GM21737 (cell line): ENCODE measurements around the gene SEC23IP.
A peak's percentile ranks its signal among the peaks of the same experiment; 100 is the strongest.
"Not testable (repeated sequence)": the region's sequence is repeated elsewhere in the genome, so short reads cannot be mapped to it uniquely, and the experiment has no call there.

Source experiments
- ATAC-seq: cut with Tn5 transposase; IDR thresholded peaks from one replicate; pipeline ENCODE4 v1.9.1; 2021; ENCODE audit warnings: mild to moderate bottlenecking, moderate library complexity; ENCODE audit not compliant: unreplicated experiment

The SEC23IP gene

DNA sequence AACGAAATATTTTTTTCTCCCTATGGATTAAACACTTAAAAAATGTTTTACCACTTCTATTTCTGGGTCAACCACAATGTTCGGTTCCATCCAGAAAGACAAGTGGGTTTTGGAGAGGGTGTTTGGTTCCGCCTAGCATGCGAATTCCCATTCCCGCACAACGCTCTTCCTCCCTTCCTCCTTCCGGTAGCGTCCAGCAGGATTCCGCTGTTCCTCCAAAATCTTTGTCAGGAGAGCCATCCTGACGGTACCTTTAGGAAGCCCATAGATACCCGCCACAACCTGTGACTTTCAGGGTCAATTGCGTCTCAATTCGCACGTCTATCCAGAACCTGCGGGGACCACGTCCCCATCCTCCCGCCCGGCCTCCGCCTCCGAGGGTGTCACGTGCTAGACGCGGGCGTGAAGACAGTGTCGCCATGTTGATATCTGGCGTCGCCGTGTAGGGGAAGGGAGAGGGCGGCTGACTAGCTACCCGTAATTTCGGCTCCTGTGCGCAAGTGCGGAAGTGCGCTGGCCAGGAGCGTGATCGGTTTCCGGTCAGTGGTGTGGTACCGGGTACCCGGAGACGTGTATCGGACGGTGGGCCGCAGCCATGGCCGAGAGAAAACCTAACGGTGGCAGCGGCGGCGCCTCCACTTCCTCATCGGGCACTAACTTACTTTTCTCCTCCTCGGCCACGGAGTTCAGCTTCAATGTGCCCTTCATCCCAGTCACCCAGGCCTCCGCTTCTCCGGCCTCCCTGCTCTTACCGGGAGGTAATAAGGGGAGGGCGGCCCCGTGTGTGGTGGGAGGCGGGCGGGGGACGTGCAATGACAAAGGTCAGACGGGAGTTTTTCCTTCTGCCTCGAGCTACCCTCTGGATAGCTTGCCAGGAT lies at the start of gene SEC23IP:
Gene SEC23IP, plus strand, starts transcription at position 543 of the 878 bp plus-strand sequence. Its CDS starts 53 bp downstream, at position 596.
- ATAC-seq = peak; percentile 99

- ATAC-seq = no peak
Observed at GRCh38 chr10:119845656-119846055, 46.9 kb upstream of the SEC23IP start.

DNA sequence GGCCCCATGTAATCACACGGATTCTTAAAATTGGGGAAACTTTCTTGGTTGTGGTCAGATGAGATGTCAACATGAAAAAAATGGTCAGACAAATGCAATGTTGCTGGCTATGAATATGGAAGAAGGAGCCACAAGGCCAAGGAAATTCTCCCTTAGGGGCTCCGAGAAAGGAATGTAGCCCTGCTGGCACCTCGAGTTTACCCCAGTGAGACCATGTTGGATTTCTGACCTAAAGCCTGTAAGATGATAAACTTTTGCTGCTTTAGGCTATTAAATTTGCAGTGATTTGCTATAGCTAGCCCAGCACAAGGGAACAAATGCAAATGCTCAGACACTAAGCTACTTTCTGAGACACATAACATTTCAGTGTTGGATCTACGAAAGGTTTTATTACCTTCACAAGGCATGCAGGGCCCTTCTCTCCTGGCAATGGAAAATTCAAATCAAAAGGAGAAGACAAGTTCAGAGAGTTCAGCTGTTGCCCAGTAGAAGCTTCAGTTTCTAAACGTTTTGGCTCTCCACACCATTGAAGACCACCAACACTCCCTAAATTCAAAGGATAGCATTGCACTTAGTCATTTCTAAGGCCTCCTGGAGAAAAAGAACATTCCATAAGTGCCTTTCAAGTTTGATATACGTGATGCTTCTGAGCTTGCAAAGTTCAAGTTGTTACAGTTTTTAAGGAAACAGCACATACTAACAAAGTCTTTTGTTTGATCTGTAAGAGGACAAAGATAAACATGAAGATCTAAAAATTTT lies 43.3 kb upstream of the SEC23IP start:
- ATAC-seq = no peak

DNA sequence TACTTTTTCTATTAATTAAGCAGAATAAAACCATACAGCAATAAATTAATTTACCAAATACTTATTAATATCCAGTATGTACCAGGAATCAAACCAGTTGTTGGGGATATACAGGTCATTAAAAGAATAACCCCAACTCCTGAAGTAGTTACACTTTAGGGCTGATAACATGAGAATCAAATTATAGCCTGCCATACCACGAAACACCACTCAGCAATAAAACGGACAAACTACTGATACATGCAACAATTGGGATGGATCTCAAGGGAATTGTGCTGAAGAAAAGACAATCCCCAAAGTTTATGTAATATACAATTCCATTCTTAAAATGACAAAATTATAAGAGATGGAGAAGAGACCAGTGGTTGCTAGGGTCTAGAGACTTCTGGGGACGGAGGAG lies 42.6 kb upstream of the SEC23IP start:
- no peak for ATAC-seq

- no peak for ATAC-seq
Observed at GRCh38 chr10:119852277-119852676, 40.3 kb upstream of the SEC23IP start.

GRCh38 chr10:119852822-119853221 lies 39.7 kb upstream of the SEC23IP start:
- no peak for ATAC-seq

DNA sequence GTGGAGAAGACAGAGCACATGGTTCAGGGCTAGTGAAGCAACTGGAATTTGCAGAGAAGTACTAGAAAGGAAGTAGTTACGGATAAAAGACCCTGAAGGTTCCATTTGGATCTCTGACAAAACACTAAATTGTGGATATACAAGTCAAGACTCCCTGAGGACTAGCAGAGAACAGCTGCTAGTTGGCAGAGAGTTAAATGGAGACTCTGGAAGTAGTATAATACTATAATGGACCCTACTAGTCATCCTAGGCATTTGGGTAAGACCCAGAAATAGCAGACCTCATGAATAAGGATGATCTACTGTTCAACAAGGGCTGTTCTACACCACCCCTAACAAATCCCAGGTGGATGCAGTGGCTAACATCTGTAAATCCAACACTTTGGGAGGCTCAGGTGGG lies 39.0 kb upstream of the SEC23IP start:
- no peak for ATAC-seq

GRCh38 chr10:119858063-119858462 lies 34.5 kb upstream of the SEC23IP start:
- no peak for ATAC-seq

DNA sequence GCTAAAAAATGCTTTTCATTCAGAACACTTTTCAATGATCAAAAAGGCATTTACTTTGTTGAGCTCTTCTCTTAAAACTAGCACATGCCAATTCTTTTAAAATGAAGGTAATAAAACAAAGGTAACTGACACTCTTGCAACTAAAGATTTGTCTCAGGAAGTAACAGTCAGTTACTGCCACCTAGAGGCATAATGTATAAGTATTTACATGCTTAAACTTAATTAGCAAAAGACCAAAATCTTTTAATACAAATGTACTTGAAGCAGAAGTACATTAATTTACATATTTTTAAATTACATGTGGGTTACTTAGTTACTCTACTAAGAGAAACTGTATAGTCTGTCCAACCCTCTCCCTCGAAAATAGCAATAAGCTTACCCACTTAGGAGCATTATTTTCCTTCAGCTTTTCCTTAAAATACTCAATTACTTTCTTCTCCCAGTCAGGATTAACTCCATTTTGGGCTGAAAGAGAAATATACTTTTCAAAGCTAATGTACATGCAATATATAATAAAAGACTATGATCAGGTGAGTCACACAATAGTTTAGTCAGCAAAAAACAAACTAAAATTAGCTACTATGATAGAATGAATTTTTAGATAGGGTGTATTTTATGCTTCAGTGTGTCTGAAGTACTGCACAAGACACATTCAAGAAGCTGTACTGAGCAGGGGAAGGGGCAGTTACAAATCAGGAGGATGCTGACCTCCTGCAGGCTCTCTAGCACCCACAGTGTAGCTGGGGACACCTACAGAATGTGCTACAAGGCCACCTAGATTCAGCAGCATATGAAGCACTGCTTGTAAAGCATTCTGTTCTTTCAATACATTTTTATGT lies 32.9 kb upstream of the SEC23IP start:
- ATAC-seq = no peak

GRCh38 chr10:119860866-119861607 lies 31.5 kb upstream of the SEC23IP start:
- ATAC-seq = no peak

DNA sequence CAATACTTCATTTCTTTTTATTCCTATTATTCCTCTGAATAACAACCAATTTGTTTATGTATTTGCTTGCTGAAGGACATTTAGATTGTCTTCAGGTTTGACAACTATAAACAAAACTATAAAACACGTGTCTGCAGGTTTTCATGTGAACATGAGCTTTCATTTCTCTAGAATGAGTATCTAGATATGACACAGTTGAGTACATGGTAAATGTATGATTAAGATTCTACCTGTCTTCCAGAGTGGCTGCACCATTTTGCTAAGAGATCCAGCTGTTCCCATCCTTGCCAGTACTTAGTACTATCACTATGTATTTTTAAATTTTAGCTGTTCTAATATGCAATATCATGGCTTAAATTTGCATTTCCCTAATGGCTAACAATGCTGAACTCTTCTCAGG lies 30.0 kb upstream of the SEC23IP start:
- no peak for ATAC-seq

- no peak for ATAC-seq
Observed at GRCh38 chr10:119863951-119864565, 28.5 kb upstream of the SEC23IP start.

- ATAC-seq = no peak
Observed at GRCh38 chr10:119865699-119866240, 26.8 kb upstream of the SEC23IP start.

DNA sequence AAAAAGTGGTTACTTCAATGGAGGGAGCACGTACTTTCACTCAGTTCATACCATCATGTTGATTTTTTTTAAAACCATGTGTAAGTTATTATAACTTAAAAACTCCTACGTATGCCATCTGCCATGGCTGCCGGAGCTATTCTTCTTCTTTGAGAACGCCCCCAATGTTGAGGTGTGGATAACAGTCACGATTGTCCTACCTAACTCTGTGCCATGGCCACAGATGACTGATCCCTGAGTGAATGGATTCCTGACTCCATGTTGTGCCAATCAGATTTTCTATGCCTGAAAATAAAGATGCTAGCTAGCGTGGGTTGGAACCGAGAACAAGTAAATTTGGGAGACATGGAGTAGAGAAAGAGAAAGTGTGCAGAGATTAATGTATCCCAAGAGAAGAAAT lies 25.2 kb upstream of the SEC23IP start:
- no peak for ATAC-seq

DNA sequence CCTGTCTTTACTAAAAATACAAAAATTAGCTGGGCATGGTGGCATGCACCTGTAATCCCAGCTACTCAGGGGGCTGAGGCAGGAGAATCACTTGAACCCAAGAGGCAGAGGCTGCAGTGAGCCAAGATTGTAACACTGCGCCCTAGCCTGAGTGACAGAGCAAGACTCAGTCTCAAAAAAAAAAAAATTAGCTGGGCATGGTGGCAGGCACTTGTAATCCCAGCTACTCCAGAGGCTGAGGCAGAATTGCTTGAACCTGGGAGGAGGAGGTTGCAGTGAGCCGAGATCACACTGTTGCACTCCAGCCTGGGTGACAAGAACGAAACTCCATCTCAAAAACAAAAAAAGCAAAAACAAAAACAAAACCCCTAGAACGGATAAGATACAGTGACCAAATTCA lies 23.1 kb upstream of the SEC23IP start:
- ATAC-seq = not testable (repeated sequence)

DNA sequence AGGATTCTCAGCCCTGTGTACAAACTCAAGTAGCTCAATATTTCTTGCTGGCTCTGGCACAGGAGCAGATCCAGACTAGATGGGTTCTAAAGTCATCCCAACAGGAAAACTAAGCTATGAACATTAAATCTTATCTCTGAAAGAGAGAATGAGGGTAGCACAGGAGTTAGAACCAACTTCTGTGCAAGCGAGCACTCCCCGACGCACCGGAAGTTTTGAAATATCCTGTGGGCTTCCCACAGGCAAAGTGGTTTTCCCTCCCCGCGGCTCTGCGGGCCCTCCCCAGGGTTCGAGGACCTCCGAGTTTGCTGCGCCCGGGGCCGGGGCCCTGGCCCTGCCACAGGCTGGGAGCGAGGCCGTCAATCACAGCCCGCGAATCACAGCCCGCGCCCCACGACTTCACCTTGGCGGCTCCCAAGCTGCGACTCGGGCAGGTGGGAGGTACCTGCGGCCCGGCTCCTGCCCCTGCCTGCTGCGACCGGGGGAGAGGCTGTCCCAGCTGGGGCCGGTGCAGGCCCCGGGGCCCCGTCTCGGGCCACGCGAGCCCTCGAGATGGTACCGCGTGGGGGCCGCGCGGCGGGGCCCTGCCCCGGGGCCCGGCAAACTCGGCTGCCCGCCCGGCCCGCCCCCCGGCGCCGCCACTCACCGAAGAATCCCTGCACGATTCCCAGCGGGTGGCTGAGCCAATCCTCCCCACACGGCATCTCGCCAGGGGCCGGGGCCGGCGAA lies 20.5 kb upstream of the SEC23IP start:
- ATAC-seq = peak; percentile 36

DNA sequence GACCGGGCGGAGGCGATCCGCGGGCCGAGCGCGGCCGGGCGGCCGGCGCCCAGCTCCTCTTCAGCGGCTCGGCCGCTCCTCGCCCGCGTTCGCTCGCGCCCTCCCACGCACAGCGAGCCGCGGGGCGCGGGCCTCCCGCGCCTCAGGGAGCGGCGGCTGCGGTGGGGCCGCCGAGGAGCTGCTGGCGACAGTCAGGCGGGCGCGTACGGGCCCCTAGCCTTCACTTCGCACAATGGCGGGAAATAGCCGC lies 20.0 kb upstream of the SEC23IP start, which contains the start of gene MCMBP:
Gene MCMBP, minus strand, starts transcription at position 234 of the 250 bp plus-strand sequence. CDS start 259 bp downstream, outside the sequence.
- peak; percentile 22 for ATAC-seq

- ATAC-seq = peak; percentile 91
Observed at GRCh38 chr10:119872860-119873681, 19.5 kb upstream of the SEC23IP start.
